Measurements from ENCODE around the gene SPTBN4.

Gene SPTBN4

GRCh38 chr19:40444825-40445312 is 21.9 kb upstream of the SPTBN4 start (continued):
- TF ChIP-seq, protein P1, sequence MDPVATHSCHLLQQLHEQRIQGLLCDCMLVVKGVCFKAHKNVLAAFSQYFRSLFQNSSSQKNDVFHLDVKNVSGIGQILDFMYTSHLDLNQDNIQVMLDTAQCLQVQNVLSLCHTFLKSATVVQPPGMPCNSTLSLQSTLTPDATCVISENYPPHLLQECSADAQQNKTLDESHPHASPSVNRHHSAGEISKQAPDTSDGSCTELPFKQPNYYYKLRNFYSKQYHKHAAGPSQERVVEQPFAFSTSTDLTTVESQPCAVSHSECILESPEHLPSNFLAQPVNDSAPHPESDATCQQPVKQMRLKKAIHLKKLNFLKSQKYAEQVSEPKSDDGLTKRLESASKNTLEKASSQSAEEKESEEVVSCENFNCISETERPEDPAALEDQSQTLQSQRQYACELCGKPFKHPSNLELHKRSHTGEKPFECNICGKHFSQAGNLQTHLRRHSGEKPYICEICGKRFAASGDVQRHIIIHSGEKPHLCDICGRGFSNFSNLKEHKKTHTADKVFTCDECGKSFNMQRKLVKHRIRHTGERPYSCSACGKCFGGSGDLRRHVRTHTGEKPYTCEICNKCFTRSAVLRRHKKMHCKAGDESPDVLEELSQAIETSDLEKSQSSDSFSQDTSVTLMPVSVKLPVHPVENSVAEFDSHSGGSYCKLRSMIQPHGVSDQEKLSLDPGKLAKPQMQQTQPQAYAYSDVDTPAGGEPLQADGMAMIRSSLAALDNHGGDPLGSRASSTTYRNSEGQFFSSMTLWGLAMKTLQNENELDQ (tag by site-specific recombination; IDR thresholded peaks at IDR 0.05; ENCODE audit: low read depth) = no peak
- no peak for TF ChIP-seq ZNF670 (tag by site-specific recombination; IDR thresholded peaks at IDR 0.05; ENCODE audit: low read depth)
- 0 out of 2 replicates have a peak, but pooled peaks have one; percentile 8 for TF ChIP-seq ZNF324 (tag by site-specific recombination; IDR thresholded peaks at IDR 0.05)
- TF ChIP-seq YY1 (tag by site-specific recombination; IDR thresholded peaks at IDR 0.05) = peak; percentile 57; the same call in 1 of the 2 replicates
- no peak for TF ChIP-seq ZNF785 (tag by site-specific recombination; IDR thresholded peaks at IDR 0.05)
- no peak for TF ChIP-seq ZNF311 (tag by site-specific recombination; IDR thresholded peaks at IDR 0.05; ENCODE audit: borderline replicate concordance)
- TF ChIP-seq SP3 (tag by site-specific recombination; IDR thresholded peaks at IDR 0.05) = no peak
- TF ChIP-seq ZBTB6 (tag by site-specific recombination; IDR thresholded peaks at IDR 0.05) = no peak
- TF ChIP-seq, protein P2, sequence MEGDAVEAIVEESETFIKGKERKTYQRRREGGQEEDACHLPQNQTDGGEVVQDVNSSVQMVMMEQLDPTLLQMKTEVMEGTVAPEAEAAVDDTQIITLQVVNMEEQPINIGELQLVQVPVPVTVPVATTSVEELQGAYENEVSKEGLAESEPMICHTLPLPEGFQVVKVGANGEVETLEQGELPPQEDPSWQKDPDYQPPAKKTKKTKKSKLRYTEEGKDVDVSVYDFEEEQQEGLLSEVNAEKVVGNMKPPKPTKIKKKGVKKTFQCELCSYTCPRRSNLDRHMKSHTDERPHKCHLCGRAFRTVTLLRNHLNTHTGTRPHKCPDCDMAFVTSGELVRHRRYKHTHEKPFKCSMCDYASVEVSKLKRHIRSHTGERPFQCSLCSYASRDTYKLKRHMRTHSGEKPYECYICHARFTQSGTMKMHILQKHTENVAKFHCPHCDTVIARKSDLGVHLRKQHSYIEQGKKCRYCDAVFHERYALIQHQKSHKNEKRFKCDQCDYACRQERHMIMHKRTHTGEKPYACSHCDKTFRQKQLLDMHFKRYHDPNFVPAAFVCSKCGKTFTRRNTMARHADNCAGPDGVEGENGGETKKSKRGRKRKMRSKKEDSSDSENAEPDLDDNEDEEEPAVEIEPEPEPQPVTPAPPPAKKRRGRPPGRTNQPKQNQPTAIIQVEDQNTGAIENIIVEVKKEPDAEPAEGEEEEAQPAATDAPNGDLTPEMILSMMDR (tag by site-specific recombination; IDR thresholded peaks at IDR 0.05) = peak; percentile 97
- no peak for TF ChIP-seq MYNN (tag by site-specific recombination; IDR thresholded peaks at IDR 0.05; ENCODE audit: borderline replicate concordance)
- TF ChIP-seq ZBTB7A (tag by site-specific recombination; IDR thresholded peaks at IDR 0.05; ENCODE audit: low read depth) = peak; percentile 3; the same call in 1 of the 2 replicates
- TF ChIP-seq ZIC2 (tag by site-specific recombination; IDR thresholded peaks at IDR 0.05) = no peak
- TF ChIP-seq PRDM4 (tag by site-specific recombination; IDR thresholded peaks at IDR 0.05) = 0 out of 2 replicates have a peak, but pooled peaks have one; percentile 0
- peak; percentile 61; the same call in 1 of the 2 replicates for TF ChIP-seq ZNF600 (tag by site-specific recombination; IDR thresholded peaks at IDR 0.05)
- TF ChIP-seq ZSCAN4 (tag by site-specific recombination; IDR thresholded peaks at IDR 0.05) = 0 out of 2 replicates have a peak, but pooled peaks have one; percentile 6
- no peak for TF ChIP-seq ZFP41 (tag by site-specific recombination; IDR thresholded peaks at IDR 0.05; ENCODE audit: borderline replicate concordance)
- no peak for TF ChIP-seq ZNF169 (tag by site-specific recombination; IDR thresholded peaks at IDR 0.05)
- TF ChIP-seq ZNF426 (tag by site-specific recombination; IDR thresholded peaks at IDR 0.05) = no peak
- TF ChIP-seq, protein P3, sequence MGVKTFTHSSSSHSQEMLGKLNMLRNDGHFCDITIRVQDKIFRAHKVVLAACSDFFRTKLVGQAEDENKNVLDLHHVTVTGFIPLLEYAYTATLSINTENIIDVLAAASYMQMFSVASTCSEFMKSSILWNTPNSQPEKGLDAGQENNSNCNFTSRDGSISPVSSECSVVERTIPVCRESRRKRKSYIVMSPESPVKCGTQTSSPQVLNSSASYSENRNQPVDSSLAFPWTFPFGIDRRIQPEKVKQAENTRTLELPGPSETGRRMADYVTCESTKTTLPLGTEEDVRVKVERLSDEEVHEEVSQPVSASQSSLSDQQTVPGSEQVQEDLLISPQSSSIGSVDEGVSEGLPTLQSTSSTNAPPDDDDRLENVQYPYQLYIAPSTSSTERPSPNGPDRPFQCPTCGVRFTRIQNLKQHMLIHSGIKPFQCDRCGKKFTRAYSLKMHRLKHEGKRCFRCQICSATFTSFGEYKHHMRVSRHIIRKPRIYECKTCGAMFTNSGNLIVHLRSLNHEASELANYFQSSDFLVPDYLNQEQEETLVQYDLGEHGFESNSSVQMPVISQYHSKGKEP (tag by site-specific recombination; IDR thresholded peaks at IDR 0.05) = no peak
- no peak for TF ChIP-seq ZNF548 (tag by site-specific recombination; IDR thresholded peaks at IDR 0.05)
- TF ChIP-seq ZBTB17 (tag by site-specific recombination; IDR thresholded peaks at IDR 0.05) = peak; percentile 63
- no peak for TF ChIP-seq ZNF350 (tag by site-specific recombination; IDR thresholded peaks at IDR 0.05)
- no peak for TF ChIP-seq ZNF544 (tag by site-specific recombination; IDR thresholded peaks at IDR 0.05)
- TF ChIP-seq, protein P4, sequence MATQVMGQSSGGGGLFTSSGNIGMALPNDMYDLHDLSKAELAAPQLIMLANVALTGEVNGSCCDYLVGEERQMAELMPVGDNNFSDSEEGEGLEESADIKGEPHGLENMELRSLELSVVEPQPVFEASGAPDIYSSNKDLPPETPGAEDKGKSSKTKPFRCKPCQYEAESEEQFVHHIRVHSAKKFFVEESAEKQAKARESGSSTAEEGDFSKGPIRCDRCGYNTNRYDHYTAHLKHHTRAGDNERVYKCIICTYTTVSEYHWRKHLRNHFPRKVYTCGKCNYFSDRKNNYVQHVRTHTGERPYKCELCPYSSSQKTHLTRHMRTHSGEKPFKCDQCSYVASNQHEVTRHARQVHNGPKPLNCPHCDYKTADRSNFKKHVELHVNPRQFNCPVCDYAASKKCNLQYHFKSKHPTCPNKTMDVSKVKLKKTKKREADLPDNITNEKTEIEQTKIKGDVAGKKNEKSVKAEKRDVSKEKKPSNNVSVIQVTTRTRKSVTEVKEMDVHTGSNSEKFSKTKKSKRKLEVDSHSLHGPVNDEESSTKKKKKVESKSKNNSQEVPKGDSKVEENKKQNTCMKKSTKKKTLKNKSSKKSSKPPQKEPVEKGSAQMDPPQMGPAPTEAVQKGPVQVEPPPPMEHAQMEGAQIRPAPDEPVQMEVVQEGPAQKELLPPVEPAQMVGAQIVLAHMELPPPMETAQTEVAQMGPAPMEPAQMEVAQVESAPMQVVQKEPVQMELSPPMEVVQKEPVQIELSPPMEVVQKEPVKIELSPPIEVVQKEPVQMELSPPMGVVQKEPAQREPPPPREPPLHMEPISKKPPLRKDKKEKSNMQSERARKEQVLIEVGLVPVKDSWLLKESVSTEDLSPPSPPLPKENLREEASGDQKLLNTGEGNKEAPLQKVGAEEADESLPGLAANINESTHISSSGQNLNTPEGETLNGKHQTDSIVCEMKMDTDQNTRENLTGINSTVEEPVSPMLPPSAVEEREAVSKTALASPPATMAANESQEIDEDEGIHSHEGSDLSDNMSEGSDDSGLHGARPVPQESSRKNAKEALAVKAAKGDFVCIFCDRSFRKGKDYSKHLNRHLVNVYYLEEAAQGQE (tag by site-specific recombination; IDR thresholded peaks at IDR 0.05) = no peak
- TF ChIP-seq ZNF776 (tag by site-specific recombination; IDR thresholded peaks at IDR 0.05; ENCODE audit: borderline replicate concordance) = no peak

Measured in HEK293 (cell line).